IMR-90 (cell line): ENCODE results near the gene GUCD1. TPM values are rescaled to one million over a fixed set of nuclear protein-coding genes. Genes with fewer than 3 reads are reported as not detected.

ENCODE experiments used
- ATAC-seq: fragments of 200-7000 bp; cut with Tn5 transposase; 2 replicates; pipeline ENCODE4 v1.9.1; 2020; ENCODE audit warnings: low read depth, mild to moderate bottlenecking, moderate library complexity
- BruUV-seq: library from RNA; stranded (reverse); fragments of 400-500 nt; replicated peaks from 2 replicates; lab custom pipeline; 2021; lab: Mats Ljungman, UMichigan
- CTCF ChIA-PET: fragments of 300-600 bp; formaldehyde crosslinking; extraction: SDS; loops from one replicate; lab custom pipeline; 2021; ENCODE audit warnings: antibody characterized with exemption; lab: Yijun Ruan, JAX
- POLR2A ChIA-PET: fragments of 300-600 bp; sonication (Branson Sonifier 250); formaldehyde crosslinking; loops from one replicate; lab custom pipeline; 2022; ENCODE audit warnings: antibody characterized with exemption; ENCODE audit not compliant: unreplicated experiment; lab: Charles Lee
- DNase-seq: peaks from one replicate; pipeline ENCODE4 v3.0.0; 2013
- H2AFZ ChIP-seq: replicated peaks from 2 replicates; pipeline ENCODE3; 2013; ENCODE audit warnings: low read length, mild to moderate bottlenecking; ENCODE audit not compliant: poor library complexity
- H2AK5ac ChIP-seq: 2 replicates; pipeline ENCODE4 v1.6.1; 2013; ENCODE audit warnings: low read depth, low read length, inconsistent platforms
- H2AK9ac ChIP-seq: replicated peaks from 2 replicates; pipeline ENCODE3; 2013; ENCODE audit warnings: mild to moderate bottlenecking, low read depth, low read length, moderate library complexity; ENCODE audit not compliant: poor library complexity
- H2BK120ac ChIP-seq: 2 replicates; pipeline ENCODE4 v1.6.1; 2013; ENCODE audit warnings: low read depth, low read length, inconsistent platforms
- H2BK15ac ChIP-seq: 3 replicates; pipeline ENCODE4 v1.6.1; 2013; ENCODE audit warnings: low read depth, low read length, inconsistent platforms
- H2BK20ac ChIP-seq: 2 replicates; pipeline ENCODE4 v1.6.1; 2013; ENCODE audit warnings: low read depth, mild to moderate bottlenecking, inconsistent platforms, low read length, moderate library complexity
- H2BK5ac ChIP-seq: 2 replicates; pipeline ENCODE4 v1.6.1; 2013; ENCODE audit warnings: mild to moderate bottlenecking, low read depth, low read length, inconsistent platforms; ENCODE audit not compliant: poor library complexity, severe bottlenecking
- H3K14ac ChIP-seq: replicated peaks from 2 replicates; pipeline ENCODE4 v1.6.1; 2013; ENCODE audit warnings: low read depth, low read length, inconsistent platforms
- H3K18ac ChIP-seq: 2 replicates; pipeline ENCODE4 v1.6.1; 2013; ENCODE audit warnings: low read depth, low read length, control low read depth
- H3K23ac ChIP-seq: 2 replicates; pipeline ENCODE4 v1.6.1; 2013; ENCODE audit warnings: low read depth, low read length, inconsistent platforms
- H3K27ac ChIP-seq: 2 replicates; pipeline ENCODE4 v1.5.1; 2013; ENCODE audit warnings: mild to moderate bottlenecking, control low read depth, low read length; ENCODE audit not compliant: insufficient read depth
- H3K27me3 ChIP-seq: 2 replicates; pipeline ENCODE4 v1.6.1; 2013; ENCODE audit warnings: low read length; ENCODE audit not compliant: control insufficient read depth, insufficient read depth
- H3K36me3 ChIP-seq: 2 replicates; pipeline ENCODE4 v1.6.1; 2013; ENCODE audit warnings: low read length, mixed read lengths; ENCODE audit not compliant: control insufficient read depth, insufficient read depth
- H3K4ac ChIP-seq: 2 replicates; pipeline ENCODE4 v1.6.1; 2013; ENCODE audit warnings: low read depth, low read length, inconsistent platforms
- H3K4me1 ChIP-seq: 2 replicates; pipeline ENCODE4 v1.6.1; 2013; ENCODE audit warnings: low read length, mixed read lengths; ENCODE audit not compliant: control insufficient read depth, insufficient read depth
- H3K4me2 ChIP-seq: 2 replicates; pipeline ENCODE4 v1.6.1; 2013; ENCODE audit warnings: low read depth, mild to moderate bottlenecking, control low read depth, low read length, moderate library complexity
- H3K4me3 ChIP-seq: 2 replicates; pipeline ENCODE4 v1.5.1; 2013; ENCODE audit warnings: low read depth, mild to moderate bottlenecking, control low read depth, low read length, moderate library complexity; ENCODE audit not compliant: insufficient read depth
- H3K56ac ChIP-seq: 2 replicates; pipeline ENCODE4 v1.6.1; 2013; ENCODE audit warnings: low read length, inconsistent platforms; ENCODE audit not compliant: insufficient read depth; ENCODE audit errors: extremely low read depth
- H3K79me1 ChIP-seq, 2 experiments: 2 replicates each; pipeline ENCODE4 v1.6.1; 2013; ENCODE audit warnings: low read length in 2 of 2, inconsistent platforms in 1 of 2, low read depth in 1 of 2
- H3K9ac ChIP-seq: 2 replicates; pipeline ENCODE4 v1.6.1; 2013; ENCODE audit warnings: low read depth, low read length, control low read depth
- H3K9me1 ChIP-seq: 2 replicates; pipeline ENCODE4 v1.6.1; 2013; ENCODE audit warnings: low read length, inconsistent platforms; ENCODE audit not compliant: insufficient read depth
- H3K9me3 ChIP-seq: 2 replicates; pipeline ENCODE4 v1.6.1; 2013; ENCODE audit warnings: low read length; ENCODE audit not compliant: control insufficient read depth, insufficient read depth
- H4K20me1 ChIP-seq: 2 replicates; pipeline ENCODE4 v1.6.1; 2013; ENCODE audit warnings: low read length, inconsistent platforms; ENCODE audit not compliant: insufficient read depth
- H4K5ac ChIP-seq: 2 replicates; pipeline ENCODE4 v1.6.1; 2013; ENCODE audit warnings: mild to moderate bottlenecking, low read depth, low read length, control low read depth
- H4K8ac ChIP-seq, 2 experiments: 2 replicates each; pipeline ENCODE4 v1.6.1; 2013; ENCODE audit warnings: low read depth in 2 of 2, low read length in 2 of 2, control low read depth in 1 of 2, inconsistent platforms in 1 of 2
- H4K91ac ChIP-seq: 2 replicates; pipeline ENCODE4 v1.6.1; 2013; ENCODE audit warnings: low read depth, low read length, inconsistent platforms; ENCODE audit not compliant: insufficient read depth
- CTCF ChIP-seq: conservative IDR thresholded peaks from 2 replicates; pipeline ENCODE4 v1.5.1; 2012; ENCODE audit warnings: mild to moderate bottlenecking, low read depth, low read length, improper control_type of control experiment
- ELK1 ChIP-seq: fragments of 150-350 bp; IDR thresholded peaks from 2 replicates; pipeline ENCODE4 v1.6.1; 2016; ENCODE audit warnings: low read depth, mild to moderate bottlenecking, low read length, moderate library complexity, borderline replicate concordance
- MAFK ChIP-seq: IDR thresholded peaks from 2 replicates; pipeline ENCODE4 v1.6.1; 2012; ENCODE audit warnings: low read depth, low read length, improper control_type of control experiment
- MXI1 ChIP-seq: IDR thresholded peaks from 2 replicates; pipeline ENCODE4 v1.6.1; 2012; ENCODE audit warnings: low read depth, mild to moderate bottlenecking, low read length, moderate library complexity, borderline replicate concordance
- NFE2L2 ChIP-seq: fragments of 150-350 bp; IDR thresholded peaks from 2 replicates; pipeline ENCODE4 v1.6.1; 2016; ENCODE audit warnings: low read depth, mild to moderate bottlenecking, low read length
- POLR2A ChIP-seq: IDR thresholded peaks from 2 replicates; pipeline ENCODE4 v1.6.1; 2012; ENCODE audit warnings: mild to moderate bottlenecking, low read depth, low read length
- RAD21 ChIP-seq: IDR thresholded peaks from 2 replicates; pipeline ENCODE4 v1.6.1; 2012; ENCODE audit warnings: low read length, improper control_type of control experiment
- RCOR1 ChIP-seq: IDR thresholded peaks from 2 replicates; pipeline ENCODE4 v1.6.1; 2012; ENCODE audit warnings: mild to moderate bottlenecking, low read length, improper control_type of control experiment; ENCODE audit not compliant: insufficient replicate concordance
- WGBS, 2 experiments: methylation state at CpG; one replicate each; pipeline versions ENCODE4 v1.1.5 to v1.1.7; 2013; ENCODE audit warnings: missing lambda C conversion rate in 2 of 2; ENCODE audit not compliant: insufficient read length in 1 of 2; ENCODE audit errors: extremely low coverage in 2 of 2; 5-methylcytosine and 5-hydroxymethylcytosine counted together
- dilution Hi-C: fragments of 300-500 bp; cut with HindIII; formaldehyde crosslinking; loops from one replicate; pipeline ENCODE4 v1.14.3; 2018; ENCODE audit warnings: low sequenced_read_pairs; ENCODE audit not compliant: unreplicated experiment
- in situ Hi-C: fragments of 300-500 bp; cut with MboI; formaldehyde crosslinking; loops from 3 replicates; pipeline ENCODE4 v1.14.3; 2019; ENCODE audit warnings: low sequenced_read_pairs, inconsistent platforms, mixed read lengths
- intact Hi-C: fragments of 100-400 bp; cut with micrococcal nuclease; formaldehyde crosslinking; loops from 2 replicates; pipeline ENCODE4 v1.10.0; 2022
- polyA plus RNA-seq, 3 experiments: library from polyadenylated mRNA; depleted of rRNA; stranded (reverse); fragments of >200 nt; gene quantifications; 2 replicates each; pipeline ENCODE4 v1.2.3, GENCODE V29; 2012; ENCODE audit warnings: low replicate concordance in 1 of 3
- total RNA-seq: library from RNA; depleted of rRNA; stranded (reverse); fragments of >200 nt; gene quantifications from 2 replicates; pipeline ENCODE4 v1.2.3, GENCODE V29; 2012

Gene GUCD1
- total and polyA plus RNA-seq, 2 of the 4 experiments (the other 2 are of a cell fraction), result 97.6 to 143 TPM

- Histone ChIP-seq H2BK15ac (no peak overlapping the region), H3K14ac (no peak overlapping the region), H2AK9ac (no peak overlapping the region), H2AK5ac (no peak overlapping the region), H3K9ac (no peak overlapping the region), H2BK20ac (no peak overlapping the region), H4K8ac (no peak overlapping the region), H3K56ac (no peak overlapping the region), H4K91ac (no peak overlapping the region), H4K5ac (no peak overlapping the region), H2AFZ (no peak overlapping the region), H3K18ac (no peak overlapping the region), H3K4ac (no peak overlapping the region), H4K20me1 (no peaks in the 10 kb centered on the region), H3K9me1 (no peaks in the 10 kb centered on the region), H2BK120ac (no peak overlapping the region), H3K23ac (no peak overlapping the region), H3K9me3 (peaks cover 2% of the 10 kb centered on the region; the same call in 1 of the 2 replicates), H3K4me1 (peaks cover 3% of the 10 kb centered on the region; the same call in 1 of the 2 replicates), H3K4me2 (no peak overlapping the region), H3K36me3 (no peaks in the 10 kb centered on the region), H3K27ac (no peak overlapping the region), H3K27me3 (peaks cover 54% of the 10 kb centered on the region), H2BK5ac (no peak overlapping the region), H3K79me1 (no peaks in the 10 kb centered on the region), H3K4me3 (no peak overlapping the region)
- intact Hi-C loops, result no loop called here
- dilution Hi-C loops, result no loop called here
- no peak for TF ChIP-seq RAD21
- no peak for TF ChIP-seq MXI1
- no peak for TF ChIP-seq CTCF
- TF ChIP-seq POLR2A, result no peak
- TF ChIP-seq MAFK, result no peak
- TF ChIP-seq NFE2L2, result no peak
- TF ChIP-seq ELK1, result no peak
- no peak for TF ChIP-seq RCOR1
- CTCF ChIA-PET, result interaction anchor here (1.0 kb wide), 1 partner anchor 11 kb away, joined by 3 read pairs; no protein-coding TSS in a partner anchor
- no TSS peak for BruUV-seq
- in situ Hi-C loops, result no loop called here
- DNase-seq (no peak), ATAC-seq (no peak)
- WGBS, 2 experiments, result no CpG with 5 or more reads among the region's 5 CpGs
- POLR2A ChIA-PET, result no interaction called here
Measured at GRCh38 chr22:24496234-24496633, 58.7 kb downstream of the GUCD1 start.
